Measurements from ENCODE around the gene KRTAP10-12.

DNA sequence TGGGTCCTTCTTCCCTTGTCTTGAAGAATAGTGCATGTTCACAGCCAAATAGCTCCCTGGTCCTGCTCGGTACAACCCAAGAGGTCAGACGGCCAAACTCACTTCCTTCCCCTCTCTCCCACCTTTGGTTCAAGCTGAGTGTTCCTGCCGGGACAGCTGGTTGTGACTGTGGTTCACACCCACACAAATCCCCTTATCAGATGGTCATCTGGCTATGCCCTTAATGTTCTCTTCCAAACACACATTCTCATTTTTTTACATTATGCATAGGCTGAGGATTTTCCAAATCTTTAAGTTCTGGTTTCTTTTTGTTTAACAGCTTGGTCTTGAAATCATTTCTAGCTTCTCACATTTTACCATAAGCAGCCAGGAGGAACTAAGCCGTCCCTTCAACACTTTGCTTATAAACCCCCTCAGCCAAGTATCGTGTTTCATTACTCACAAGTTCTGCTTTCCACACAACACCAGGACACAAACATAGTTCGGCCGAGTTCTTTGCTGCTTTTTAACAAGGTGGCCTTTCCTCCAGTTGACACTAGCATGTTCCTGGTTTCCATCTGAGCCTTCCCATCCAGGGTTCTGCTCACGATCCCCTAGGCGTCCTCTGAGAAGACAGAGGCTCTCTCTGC, 34.1 kb downstream of the KRTAP10-12 start:
- no peak for TF ChIP-seq CTCF (IDR thresholded peaks at IDR 0.05)
- TF ChIP-seq POLR2A (IDR thresholded peaks at IDR 0.05): no peak
- no peak for TF ChIP-seq EP300 (IDR thresholded peaks at IDR 0.05)

Measured in upper lobe of left lung (tissue), 4 donors.